GM12878 (cell line): ENCODE results near the gene GLS. TPM values are rescaled to one million over a fixed set of nuclear protein-coding genes. Genes with fewer than 3 reads are reported as not detected.

Experiments
- ATAC-seq: fragments of 200-7000 bp; cut with Tn5 transposase; 3 replicates; pipeline ENCODE4 v1.9.1; 2020; ENCODE audit warnings: mild to moderate bottlenecking, moderate library complexity
- BruUV-seq: library from RNA; stranded (reverse); fragments of 400-500 nt; replicated peaks from 2 replicates; lab custom pipeline; 2021; lab: Mats Ljungman, UMichigan
- CTCF ChIA-PET: fragments of 300-600 bp; sonication (Branson Sonifier 250); formaldehyde crosslinking; extraction: SDS; loops from one replicate; lab custom pipeline; 2021; ENCODE audit warnings: inconsistent platforms; lab: Yijun Ruan, JAX
- POLR2A ChIA-PET: fragments of 350-600 bp; formaldehyde crosslinking; extraction: SDS; loops from one replicate; lab custom pipeline; 2021; ENCODE audit warnings: inconsistent platforms; lab: Charles Lee
- RAD21 ChIA-PET: fragments of 300-600 bp; sonication (Branson Sonifier 250); formaldehyde crosslinking; loops from one replicate; lab custom pipeline; 2023; ENCODE audit warnings: antibody characterized with exemption; ENCODE audit not compliant: unreplicated experiment; lab: Charles Lee
- SMC1A ChIA-PET: fragments of 300-600 bp; sonication (Branson Sonifier 250); formaldehyde crosslinking; loops from one replicate; lab custom pipeline; 2023; ENCODE audit not compliant: unreplicated experiment, uncharacterized antibody; lab: Charles Lee
- DNase-seq: peaks from one replicate; pipeline ENCODE4 v3.0.0-alpha.2; 2011; ENCODE audit warnings: low read depth, low spot score
- FAIRE-seq: peaks from 3 replicates; lab custom pipeline; 2011; peaks lifted over from hg19 to GRCh38; lab: Jason Lieb, UNC
- H2AFZ ChIP-seq: 2 replicates; pipeline ENCODE4 v1.6.0; 2011; ENCODE audit warnings: low read depth, low read length, control low read depth; ENCODE audit not compliant: control insufficient read depth
- H3K27ac ChIP-seq: 2 replicates; pipeline ENCODE4 v1.5.1; 2011; ENCODE audit warnings: control low read depth; ENCODE audit not compliant: control insufficient read depth, insufficient read depth
- H3K27me3 ChIP-seq, 2 experiments: replicated peaks in 1 of 2; 2 replicates each; pipeline versions ENCODE4 v1.6.0 to v1.6.1; 2011; ENCODE audit warnings: low read length in 1 of 2; ENCODE audit not compliant: control insufficient read depth in 2 of 2, insufficient read depth in 2 of 2
- H3K36me3 ChIP-seq, 2 experiments: 2 replicates each; pipeline ENCODE4 v1.5.1; 2011; ENCODE audit warnings: low read length in 1 of 2; ENCODE audit not compliant: control insufficient read depth in 2 of 2, insufficient read depth in 2 of 2
- H3K4me1 ChIP-seq: 2 replicates; pipeline ENCODE4 v1.6.1; 2011; ENCODE audit warnings: mild to moderate bottlenecking, low read length, moderate library complexity, mixed read lengths; ENCODE audit not compliant: control insufficient read depth, insufficient read depth
- H3K4me2 ChIP-seq: 2 replicates; pipeline ENCODE4 v1.6.0; 2011; ENCODE audit warnings: control low read depth; ENCODE audit not compliant: control insufficient read depth, insufficient read depth
- H3K4me3 ChIP-seq: fragments of 200-600 bp; sonication (generic); 2 replicates; pipeline ENCODE4 v1.5.1; 2016
- H3K79me2 ChIP-seq: 2 replicates; pipeline ENCODE4 v1.6.0; 2011; ENCODE audit warnings: low read length; ENCODE audit not compliant: control insufficient read depth, insufficient read depth
- H3K9ac ChIP-seq: 2 replicates; pipeline ENCODE4 v1.8.0; 2011; ENCODE audit warnings: low read length, control low read depth, mixed read lengths; ENCODE audit not compliant: control insufficient read depth, insufficient read depth
- H3K9me3 ChIP-seq: replicated peaks from 3 replicates; pipeline ENCODE4 v1.5.1; 2011; ENCODE audit warnings: mild to moderate bottlenecking, low read length; ENCODE audit not compliant: control insufficient read depth, insufficient read depth
- H4K20me1 ChIP-seq: 2 replicates; pipeline ENCODE4 v1.6.0; 2011; ENCODE audit not compliant: control insufficient read depth, insufficient read depth
- ATF2 ChIP-seq: IDR thresholded peaks from 2 replicates; pipeline ENCODE4 v1.6.1; 2012; ENCODE audit warnings: low read length, inconsistent platforms
- BACH1 ChIP-seq: fragments of 450-650 bp; IDR thresholded peaks from 2 replicates; pipeline ENCODE4 v1.6.1; 2017; ENCODE audit warnings: mild to moderate bottlenecking, borderline replicate concordance
- IRF3 ChIP-seq: fragments of 450-650 bp; IDR thresholded peaks from 2 replicates; pipeline ENCODE4 v1.6.1; 2014; ENCODE audit warnings: mild to moderate bottlenecking
- MEF2A ChIP-seq: IDR thresholded peaks from 2 replicates; pipeline ENCODE4 v1.6.1; 2011; ENCODE audit warnings: low read depth, mild to moderate bottlenecking, low read length, moderate library complexity; ENCODE audit not compliant: insufficient read depth
- PML ChIP-seq: IDR thresholded peaks from 2 replicates; pipeline ENCODE4 v1.6.1; 2012; ENCODE audit warnings: low read length, inconsistent platforms
- SMC3 ChIP-seq: IDR thresholded peaks from 2 replicates; pipeline ENCODE4 v1.6.1; 2011; ENCODE audit warnings: low read length, improper control_type of control experiment, borderline replicate concordance
- WGBS: methylation state at CpG from one replicate; pipeline ENCODE4 v1.1.6; 2016; ENCODE audit warnings: low lambda C conversion rate; ENCODE audit not compliant: insufficient replicate concordance, insufficient coverage; ENCODE audit errors: missing lambda C conversion rate; 5-methylcytosine and 5-hydroxymethylcytosine counted together
- in situ Hi-C: fragments of 300-500 bp; cut with MboI; formaldehyde crosslinking; loops from 9 replicates; pipeline ENCODE4 v1.14.3; 2018; ENCODE audit warnings: mixed read lengths
- intact Hi-C: fragments of 100-400 bp; cut with micrococcal nuclease; formaldehyde crosslinking; loops from one replicate; pipeline ENCODE4 v1.14.2; 2022; ENCODE audit not compliant: unreplicated experiment
- polyA plus RNA-seq, 11 experiments: library from polyadenylated mRNA; depleted of rRNA in 4 of 11; unstranded in 6 of 11; stranded (reverse) in 5 of 11; fragments of >200 nt; fragmentation: Nextera tagmentation in 4 of 11; fragmentation: Illumina TruSeq in 1 of 11; extraction: Ambion mirVana in 4 of 11; extraction: Trizol in 1 of 11; gene quantifications; 1 replicate in 1 of 11; 2 replicates in 10 of 11; pipeline versions ENCODE4 v1.2.1 to v1.2.3, GENCODE V29; 2011 to 2016; ENCODE audit warnings: inconsistent platforms in 2 of 11, missing spikeins in 2 of 11, low read depth in 1 of 11
- total RNA-seq, 4 experiments: library from RNA; depleted of rRNA in 3 of 4; stranded (reverse); fragments of >200 nt in 3 of 4; fragmentation: Illumina TruSeq in 1 of 4; extraction: Trizol in 1 of 4; gene quantifications; 2 replicates each; pipeline versions ENCODE4 v1.2.1 to v1.2.3, GENCODE V29; 2013 to 2021

Gene GLS
- total and polyA plus RNA-seq, 10 of the 15 experiments (the other 5 are each of a cell fraction or from before 2014, with no cell fraction given) = 15.7 to 145 (median 70.8) TPM

GRCh38 chr2:190947141-190947540 lies 66.5 kb downstream of the GLS start:
- POLR2A ChIA-PET = interaction anchor here (0.8 to 2.1 kb wide), 3 partner anchors 60 to 65 kb away, joined by 3 to 9 read pairs (median 4); no protein-coding TSS in a partner anchor
- no peaks in the 10 kb centered on the region for H4K20me1 ChIP-seq
- no peak overlapping the region for H3K9ac ChIP-seq
- RAD21 ChIA-PET = interaction anchor here (0.6 to 4.4 kb wide), 20 partner anchors 8 to 166 kb away, joined by 3 to 37 read pairs (median 4); partner anchors contain the start of gene GLS
- no peaks in the 10 kb centered on the region for H3K36me3 ChIP-seq
- no peak overlapping the region for H3K27ac ChIP-seq
- H2AFZ ChIP-seq = no peak overlapping the region
- no peaks in the 10 kb centered on the region for H3K79me2 ChIP-seq
- H3K9me3 ChIP-seq = no peaks in the 10 kb centered on the region
- TF ChIP-seq SMC3 = no peak
- no peak for TF ChIP-seq MEF2A
- no peak for TF ChIP-seq PML
- TF ChIP-seq BACH1 = no peak
- TF ChIP-seq ATF2 = no peak
- TF ChIP-seq IRF3 = no peak
- WGBS = 92% methylated on average over 1 of the region's 1 CpG
- DNase-seq (no peak), FAIRE-seq (no peak), ATAC-seq (no peak; the same call in 2 of the 3 replicates)
- in situ Hi-C loops = no loop called here
- H3K4me3 ChIP-seq = no peak overlapping the region
- BruUV-seq = no TSS peak
- intact Hi-C loops = no loop called here
- H3K4me2 ChIP-seq = no peak overlapping the region
- no peaks in the 10 kb centered on the region for H3K27me3 ChIP-seq
- peaks cover 8% of the 10 kb centered on the region; the same call in 1 of the 2 replicates for H3K4me1 ChIP-seq
- SMC1A ChIA-PET = interaction anchor here (0.7 to 4.7 kb wide), 36 partner anchors 8 to 413 kb away, joined by 3 to 57 read pairs (median 5); partner anchors contain the start of genes GLS and STAT1
- CTCF ChIA-PET = interaction anchor here (0.6 to 5.4 kb wide), 29 partner anchors 8 to 413 kb away, joined by 3 to 89 read pairs (median 4); no protein-coding TSS in a partner anchor
